OCI-LY7 (cell line): Measurements from ENCODE around the gene NCOR2. TPM values are rescaled to one million over a fixed set of nuclear protein-coding genes. Genes with fewer than 3 reads are reported as not detected.

Experiments used
- BruUV-seq: library from RNA; stranded (reverse); fragments of 400-500 nt; replicated peaks from 2 replicates; lab custom pipeline; 2021; lab: Mats Ljungman, UMichigan
- CTCF ChIA-PET: fragments of 300-600 bp; sonication (Branson Sonifier 250); formaldehyde crosslinking; loops from one replicate; lab custom pipeline; 2022; ENCODE audit warnings: antibody characterized with exemption; ENCODE audit not compliant: unreplicated experiment; lab: Charles Lee
- POLR2A ChIA-PET: fragments of 300-600 bp; sonication (Branson Sonifier 250); formaldehyde crosslinking; loops from one replicate; lab custom pipeline; 2022; ENCODE audit warnings: antibody characterized with exemption; lab: Charles Lee
- DNase-seq: peaks from one replicate; pipeline ENCODE4 v3.0.0-alpha.2; 2015; ENCODE audit warnings: low spot score
- H2AFZ ChIP-seq: fragments of 200-600 bp; sonication (generic), shearing (Covaris generic); 2 replicates; pipeline ENCODE4 v1.6.1; 2014; ENCODE audit warnings: mild to moderate bottlenecking, antibody characterized with exemption, low read length, moderate library complexity
- H3K27ac ChIP-seq: fragments of 200-600 bp; sonication (generic); 2 replicates; pipeline ENCODE4 v1.5.1; 2014; ENCODE audit warnings: mixed run types, low read depth, mild to moderate bottlenecking, moderate library complexity, low read length, inconsistent platforms; ENCODE audit not compliant: poor library complexity, severe bottlenecking
- H3K36me3 ChIP-seq: fragments of 200-600 bp; sonication (generic); 2 replicates; pipeline ENCODE4 v1.6.1; 2014; ENCODE audit warnings: mild to moderate bottlenecking, antibody characterized with exemption, low read length, moderate library complexity, mixed read lengths; ENCODE audit not compliant: insufficient read depth
- H3K4me1 ChIP-seq: fragments of 200-600 bp; sonication (generic); 2 replicates; pipeline ENCODE4 v1.5.1; 2014; ENCODE audit warnings: mild to moderate bottlenecking, low read length; ENCODE audit not compliant: insufficient read depth, poor library complexity, severe bottlenecking
- H3K4me2 ChIP-seq: fragments of 200-600 bp; sonication (generic); 2 replicates; pipeline ENCODE4 v1.6.1; 2014; ENCODE audit warnings: mild to moderate bottlenecking, low read length
- H3K4me3 ChIP-seq: fragments of 200-600 bp; sonication (generic); 2 replicates; pipeline ENCODE4 v1.5.1; 2014; ENCODE audit warnings: mild to moderate bottlenecking, low read depth, low read length; ENCODE audit not compliant: poor library complexity, severe bottlenecking
- H3K79me2 ChIP-seq: fragments of 200-600 bp; sonication (generic); 2 replicates; pipeline ENCODE4 v1.6.1; 2016; ENCODE audit warnings: low read depth, mild to moderate bottlenecking, low read length, moderate library complexity, mixed read lengths; ENCODE audit not compliant: insufficient read depth
- H3K9me2 ChIP-seq: fragments of 200-600 bp; sonication (generic); 2 replicates; pipeline ENCODE4 v1.6.1; 2016; ENCODE audit warnings: mild to moderate bottlenecking, low read length, mixed read lengths; ENCODE audit not compliant: insufficient read depth
- H3K9me3 ChIP-seq: fragments of 200-600 bp; sonication (generic); 2 replicates; pipeline ENCODE4 v1.6.1; 2014; ENCODE audit warnings: mild to moderate bottlenecking, mixed run types, low read length, mixed read lengths
- H4K20me1 ChIP-seq: fragments of 200-600 bp; sonication (generic); 2 replicates; pipeline ENCODE4 v1.6.1; 2014; ENCODE audit warnings: mild to moderate bottlenecking, antibody characterized with exemption, low read length, moderate library complexity, mixed read lengths; ENCODE audit not compliant: insufficient read depth
- EZH2phosphoT487 ChIP-seq: fragments of 200-600 bp; sonication (generic); IDR thresholded peaks from 2 replicates; pipeline ENCODE4 v1.6.1; 2018; ENCODE audit warnings: low read depth, borderline replicate concordance, mild to moderate bottlenecking, mixed run types, antibody characterized with exemption, low read length, moderate library complexity, mixed read lengths
- intact Hi-C: fragments of 100-400 bp; cut with micrococcal nuclease; formaldehyde crosslinking; loops from one replicate; pipeline ENCODE4 v1.10.0; 2022; ENCODE audit not compliant: unreplicated experiment
- total RNA-seq, 2 experiments: library from RNA; depleted of rRNA in 1 of 2; stranded (reverse); fragments of >200 nt in 1 of 2; shearing (Covaris generic) in 1 of 2; gene quantifications; 2 replicates each; pipeline ENCODE4 v1.2.3, GENCODE V29; 2014 to 2022
- TF ChIP-seq, protein P1 (sequence below): fragments of 200-600 bp; sonication (generic); conservative IDR thresholded peaks from 2 replicates; pipeline ENCODE4 v1.5.1; 2014; ENCODE audit warnings: mild to moderate bottlenecking, antibody characterized with exemption, low read length, moderate library complexity, mixed read lengths

The NCOR2 gene
- total RNA-seq, 2 experiments from 2014 or later: 22.7 to 159 TPM

DNA sequence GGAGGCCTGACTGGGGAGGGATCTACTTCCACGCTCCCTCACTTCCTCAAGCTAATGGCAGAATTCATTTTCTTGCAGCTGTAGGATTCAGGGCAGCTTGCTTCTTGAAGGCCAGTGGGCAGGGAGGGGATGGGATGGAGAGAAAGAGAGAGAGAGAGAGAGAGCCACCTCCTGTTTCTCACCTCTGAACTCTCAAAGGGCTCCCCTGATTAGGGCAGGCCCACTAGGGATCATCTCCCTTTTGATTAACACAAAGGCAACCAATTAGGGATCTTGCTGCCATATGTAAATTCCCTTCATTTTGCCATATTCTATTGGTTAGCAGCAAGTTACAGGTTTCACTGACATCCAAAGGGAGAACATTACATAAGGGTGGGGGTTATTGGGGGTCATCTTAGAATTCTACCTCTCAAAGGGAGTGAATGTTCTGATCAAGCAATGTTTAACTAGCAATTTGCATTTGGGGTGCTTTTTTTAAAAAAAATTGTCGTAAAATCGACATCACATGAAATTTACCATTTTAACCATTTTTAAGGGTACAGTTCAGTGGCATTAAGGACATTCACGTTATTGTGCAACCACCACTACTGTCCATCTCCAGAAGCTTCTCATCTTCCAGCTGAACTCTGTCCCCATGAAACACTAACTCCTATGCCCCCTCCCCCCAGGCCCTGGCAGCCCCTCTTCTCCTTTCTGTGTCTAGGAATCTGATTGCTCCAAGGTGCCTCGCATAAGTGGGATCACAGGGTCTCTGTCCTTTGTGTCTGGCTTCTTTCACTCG is 47.3 kb upstream of the NCOR2 start:
- ChIA-PET POLR2A (interaction anchor here (0.6 to 0.9 kb wide), 2 partner anchors 74 to 81 kb away, joined by 3 read pairs; no protein-coding TSS in a partner anchor), CTCF (no interaction called here)
- Histone ChIP-seq H3K9me3 (no peaks in the 10 kb centered on the region), H3K4me3 (no peak overlapping the region), H2AFZ (no peak overlapping the region), H3K27ac (no peak overlapping the region), H3K79me2 (no peaks in the 10 kb centered on the region), H3K4me1 (peaks cover 12% of the 10 kb centered on the region), H3K36me3 (no peaks in the 10 kb centered on the region), H4K20me1 (no peaks in the 10 kb centered on the region), H3K4me2 (no peak overlapping the region), H3K9me2 (no peaks in the 10 kb centered on the region)
- no peak for DNase-seq
- no TSS peak for BruUV-seq
- TF ChIP-seq, protein P1, sequence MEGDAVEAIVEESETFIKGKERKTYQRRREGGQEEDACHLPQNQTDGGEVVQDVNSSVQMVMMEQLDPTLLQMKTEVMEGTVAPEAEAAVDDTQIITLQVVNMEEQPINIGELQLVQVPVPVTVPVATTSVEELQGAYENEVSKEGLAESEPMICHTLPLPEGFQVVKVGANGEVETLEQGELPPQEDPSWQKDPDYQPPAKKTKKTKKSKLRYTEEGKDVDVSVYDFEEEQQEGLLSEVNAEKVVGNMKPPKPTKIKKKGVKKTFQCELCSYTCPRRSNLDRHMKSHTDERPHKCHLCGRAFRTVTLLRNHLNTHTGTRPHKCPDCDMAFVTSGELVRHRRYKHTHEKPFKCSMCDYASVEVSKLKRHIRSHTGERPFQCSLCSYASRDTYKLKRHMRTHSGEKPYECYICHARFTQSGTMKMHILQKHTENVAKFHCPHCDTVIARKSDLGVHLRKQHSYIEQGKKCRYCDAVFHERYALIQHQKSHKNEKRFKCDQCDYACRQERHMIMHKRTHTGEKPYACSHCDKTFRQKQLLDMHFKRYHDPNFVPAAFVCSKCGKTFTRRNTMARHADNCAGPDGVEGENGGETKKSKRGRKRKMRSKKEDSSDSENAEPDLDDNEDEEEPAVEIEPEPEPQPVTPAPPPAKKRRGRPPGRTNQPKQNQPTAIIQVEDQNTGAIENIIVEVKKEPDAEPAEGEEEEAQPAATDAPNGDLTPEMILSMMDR: no peak
- intact Hi-C loops: no loop called here

DNA sequence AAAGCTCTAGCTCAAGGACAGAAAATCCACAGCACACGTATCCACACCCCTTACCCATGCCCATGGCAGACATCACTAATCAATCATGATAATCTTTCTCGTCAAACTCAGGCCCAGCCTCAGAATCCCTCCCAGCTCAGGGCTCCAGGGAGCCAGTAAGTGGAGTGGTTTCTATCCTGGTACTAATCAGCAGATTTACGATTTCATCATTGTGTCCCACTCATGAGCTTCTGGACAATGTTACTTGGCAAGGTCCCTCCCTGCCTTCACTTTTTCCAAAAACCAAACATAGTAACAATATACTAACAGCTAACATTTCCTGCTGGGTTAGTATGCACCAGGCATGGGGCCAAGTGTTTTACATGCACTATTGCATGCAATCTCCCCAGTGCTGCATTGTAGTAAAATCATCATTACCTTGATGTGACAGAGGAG is 45.8 kb upstream of the NCOR2 start:
- H3K4me1 ChIP-seq: peaks cover 27% of the 10 kb centered on the region
- no peak overlapping the region for H3K27ac ChIP-seq
- no peak overlapping the region for H3K4me2 ChIP-seq
- H3K9me2 ChIP-seq: no peaks in the 10 kb centered on the region
- ChIA-PET CTCF (interaction anchor here (0.5 kb wide), 1 partner anchor 47 kb away, joined by 3 read pairs; no protein-coding TSS in a partner anchor), POLR2A (no interaction called here)
- no peaks in the 10 kb centered on the region for H3K79me2 ChIP-seq
- no peaks in the 10 kb centered on the region for H3K9me3 ChIP-seq
- no TSS peak for BruUV-seq
- H2AFZ ChIP-seq: no peak overlapping the region
- no peaks in the 10 kb centered on the region for H3K36me3 ChIP-seq
- intact Hi-C loops: no loop called here
- no peak for DNase-seq
- no peaks in the 10 kb centered on the region for H4K20me1 ChIP-seq
- TF ChIP-seq, protein P1: no peak
- no peak for TF ChIP-seq EZH2phosphoT487
- no peak overlapping the region for H3K4me3 ChIP-seq

- no TSS peak for BruUV-seq
- Histone ChIP-seq H3K27ac (no peak overlapping the region), H3K4me3 (no peak overlapping the region), H4K20me1 (no peaks in the 10 kb centered on the region), H2AFZ (no peak overlapping the region), H3K4me2 (no peak overlapping the region), H3K4me1 (peaks cover 36% of the 10 kb centered on the region), H3K9me2 (no peaks in the 10 kb centered on the region), H3K79me2 (no peaks in the 10 kb centered on the region), H3K9me3 (no peaks in the 10 kb centered on the region), H3K36me3 (no peaks in the 10 kb centered on the region)
- ChIA-PET POLR2A (no interaction called here), CTCF (no interaction called here)
- no peak for TF ChIP-seq EZH2phosphoT487
- TF ChIP-seq, protein P1: no peak
- intact Hi-C loops: no loop called here
- DNase-seq: no peak
These were observed 44.9 kb upstream of the NCOR2 start for GRCh38 chr12:124612410-124612680.
